Stimulated activated naive CD8-positive, alpha-beta T cell treated with anti-CD3 and anti-CD28 coated beads, Interleukin-15, Interleukin-2, amounts not matched to agents 100 U/mL and 50 U/mL, for 24 hours (primary cell): ENCODE results near the gene LAMB4.

Experiments
- ATAC-seq: fragments of 150-1000 bp; cut with Tn5 transposase; one replicate; pipeline ENCODE4 v1.10.0; 2021
- DNase-seq: peaks from one replicate; pipeline ENCODE4 v3.0.0; 2021

Gene LAMB4

DNA sequence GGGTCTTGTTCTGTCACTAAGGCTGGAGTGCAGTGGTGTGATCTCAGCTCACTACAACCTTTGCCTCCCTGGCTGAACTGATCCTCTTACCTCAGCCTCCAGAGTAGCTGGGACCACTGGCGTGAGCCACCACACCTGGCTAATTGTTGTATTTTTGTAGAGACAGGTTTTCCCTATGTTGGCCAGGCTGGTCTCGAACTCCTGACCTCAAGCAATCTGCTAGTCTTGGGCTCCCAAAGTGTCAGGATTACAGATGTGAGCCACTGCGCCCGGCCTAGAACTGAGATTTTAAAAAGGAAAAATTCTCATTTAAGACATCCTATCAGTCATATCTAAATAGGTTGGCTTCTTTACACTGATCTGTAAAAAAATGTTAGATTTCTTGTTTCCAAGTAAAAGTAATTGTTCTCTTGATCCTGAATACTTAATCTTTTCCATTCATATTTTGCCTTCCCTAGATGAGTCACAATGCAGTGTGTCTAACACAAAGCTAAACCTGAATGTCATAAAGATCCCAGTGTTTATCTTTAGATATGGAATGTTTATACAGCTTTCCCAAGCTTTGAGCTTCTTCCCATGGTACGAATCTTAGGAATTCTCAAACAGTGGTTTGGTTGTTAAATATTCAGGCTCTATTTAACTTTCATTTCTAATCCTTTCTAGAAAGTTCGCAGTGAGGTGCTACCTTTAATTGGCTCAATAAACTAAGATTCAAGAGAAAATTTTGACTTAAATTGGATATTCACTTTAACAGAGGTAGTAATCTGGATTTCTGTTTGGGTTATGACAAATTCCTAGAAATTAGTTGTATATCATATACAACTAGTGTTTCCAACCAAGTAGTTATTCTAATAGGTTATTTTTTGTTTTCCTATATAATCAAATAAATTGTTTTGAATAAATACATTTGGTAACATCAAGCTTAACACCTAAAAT, 115.1 kb downstream of the LAMB4 start:
- no peak for ATAC-seq
- DNase-seq = no peak

- DNase-seq = no peak
- no peak for ATAC-seq
Observed at GRCh38 chr7:108014215-108014614, 115.9 kb downstream of the LAMB4 start.

DNA sequence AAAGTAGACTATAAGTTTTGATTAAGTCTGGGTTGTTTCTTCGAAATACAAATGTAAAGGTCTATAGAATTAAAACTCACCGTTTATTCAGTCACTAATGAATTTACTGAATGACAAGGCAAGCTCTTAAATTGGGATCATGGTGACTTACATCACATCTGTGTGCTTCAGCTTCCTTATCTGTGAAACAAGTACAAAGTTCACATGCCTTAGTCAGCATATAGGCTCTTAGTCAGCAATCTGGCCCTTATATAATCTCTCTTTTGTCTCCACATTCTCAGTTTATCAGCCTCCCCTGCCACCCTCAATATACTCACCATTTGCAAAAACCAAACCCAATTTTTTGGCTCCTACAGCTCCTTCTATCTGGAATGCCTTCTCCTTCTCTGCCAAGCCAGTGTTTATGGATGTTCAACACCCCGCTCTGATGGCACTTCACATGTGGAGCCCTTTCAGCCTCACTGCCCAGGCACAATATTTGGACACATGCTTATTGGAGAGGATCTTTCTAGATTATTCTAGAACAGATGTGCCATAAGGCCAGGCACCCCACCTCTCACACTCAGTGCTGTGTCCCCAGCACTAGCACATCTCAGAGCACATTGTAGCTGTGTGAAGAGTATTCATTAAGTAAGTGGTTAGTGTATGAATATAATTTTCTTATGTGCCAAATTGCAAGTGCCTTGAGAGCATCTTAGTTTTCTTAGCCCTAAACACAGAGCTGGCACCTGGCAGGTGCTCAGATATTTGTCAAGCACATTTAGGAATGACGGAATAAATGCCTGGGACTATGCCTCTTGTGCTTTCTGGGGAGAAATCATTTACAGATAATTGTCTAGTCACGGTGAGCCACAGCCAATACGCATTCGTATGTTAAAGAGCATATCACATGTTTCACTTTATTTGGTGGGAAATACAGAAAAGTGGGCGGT, 117.4 kb downstream of the LAMB4 start:
- DNase-seq = no peak
- ATAC-seq = no peak

DNA sequence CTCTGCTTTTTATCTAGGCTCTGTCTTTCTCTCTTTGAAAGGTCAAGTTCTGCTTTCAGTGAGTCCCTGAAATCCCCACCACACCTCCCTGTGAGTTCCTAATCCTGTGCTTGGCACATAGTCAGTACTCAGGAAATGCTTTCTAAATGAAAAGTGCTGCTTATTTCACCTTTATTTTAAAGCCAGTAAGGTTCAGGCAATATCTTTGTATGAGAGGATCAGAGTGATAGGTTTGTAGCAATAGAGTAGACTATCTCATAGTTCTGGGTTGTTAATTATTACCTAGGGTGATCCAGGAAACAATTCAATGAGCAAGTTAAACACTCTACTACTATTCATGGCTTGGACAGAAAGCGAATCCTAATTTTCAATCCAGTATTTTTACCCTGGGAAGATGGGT, 119.8 kb downstream of the LAMB4 start:
- DNase-seq (no peak), ATAC-seq (no peak)

DNA sequence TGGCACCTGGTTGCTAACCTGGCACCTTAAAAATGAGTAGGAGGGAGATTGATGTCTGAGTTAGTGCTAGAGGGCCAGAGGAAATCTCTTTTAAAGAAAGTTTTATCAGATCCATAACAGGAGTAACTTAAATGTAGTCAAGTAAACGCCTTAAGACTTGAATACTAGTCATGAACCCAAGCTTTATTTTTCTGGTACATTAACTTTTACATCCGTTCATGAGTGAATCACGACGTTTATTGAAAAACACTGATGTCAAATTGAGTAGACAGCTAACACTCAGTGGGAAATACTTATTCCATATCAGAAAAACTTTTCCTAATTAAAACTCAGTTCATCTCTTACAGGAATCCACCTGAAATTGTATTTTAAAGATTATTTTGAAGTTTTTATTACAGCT, 120.3 kb downstream of the LAMB4 start:
- no peak for ATAC-seq
- DNase-seq = no peak

GRCh38 chr7:108008827-108009226, 121.3 kb downstream of the LAMB4 start:
- DNase-seq = no peak
- no peak for ATAC-seq

GRCh38 chr7:108008240-108008639, 121.9 kb downstream of the LAMB4 start:
- DNase-seq = no peak
- no peak for ATAC-seq

- DNase-seq (no peak), ATAC-seq (no peak)
Observed at GRCh38 chr7:108007762-108008161, 122.4 kb downstream of the LAMB4 start.

- ATAC-seq (no peak), DNase-seq (no peak)
Observed at GRCh38 chr7:108007261-108007660, 122.9 kb downstream of the LAMB4 start.

- DNase-seq (no peak), ATAC-seq (peak; percentile 14)
Observed at GRCh38 chr7:108004220-108005142, 125.7 kb downstream of the LAMB4 start.

GRCh38 chr7:108003599-108003935, 126.6 kb downstream of the LAMB4 start:
- no peak for ATAC-seq
- no peak for DNase-seq

GRCh38 chr7:108002726-108003598, 127.2 kb downstream of the LAMB4 start, which contains the start of gene LAMB1:
LAMB1 (minus strand) TSS chr7:108003161; CDS start chr7:108002885, 276 bp downstream.
- ATAC-seq (peak; percentile 45), DNase-seq (peak; percentile 29)

DNA sequence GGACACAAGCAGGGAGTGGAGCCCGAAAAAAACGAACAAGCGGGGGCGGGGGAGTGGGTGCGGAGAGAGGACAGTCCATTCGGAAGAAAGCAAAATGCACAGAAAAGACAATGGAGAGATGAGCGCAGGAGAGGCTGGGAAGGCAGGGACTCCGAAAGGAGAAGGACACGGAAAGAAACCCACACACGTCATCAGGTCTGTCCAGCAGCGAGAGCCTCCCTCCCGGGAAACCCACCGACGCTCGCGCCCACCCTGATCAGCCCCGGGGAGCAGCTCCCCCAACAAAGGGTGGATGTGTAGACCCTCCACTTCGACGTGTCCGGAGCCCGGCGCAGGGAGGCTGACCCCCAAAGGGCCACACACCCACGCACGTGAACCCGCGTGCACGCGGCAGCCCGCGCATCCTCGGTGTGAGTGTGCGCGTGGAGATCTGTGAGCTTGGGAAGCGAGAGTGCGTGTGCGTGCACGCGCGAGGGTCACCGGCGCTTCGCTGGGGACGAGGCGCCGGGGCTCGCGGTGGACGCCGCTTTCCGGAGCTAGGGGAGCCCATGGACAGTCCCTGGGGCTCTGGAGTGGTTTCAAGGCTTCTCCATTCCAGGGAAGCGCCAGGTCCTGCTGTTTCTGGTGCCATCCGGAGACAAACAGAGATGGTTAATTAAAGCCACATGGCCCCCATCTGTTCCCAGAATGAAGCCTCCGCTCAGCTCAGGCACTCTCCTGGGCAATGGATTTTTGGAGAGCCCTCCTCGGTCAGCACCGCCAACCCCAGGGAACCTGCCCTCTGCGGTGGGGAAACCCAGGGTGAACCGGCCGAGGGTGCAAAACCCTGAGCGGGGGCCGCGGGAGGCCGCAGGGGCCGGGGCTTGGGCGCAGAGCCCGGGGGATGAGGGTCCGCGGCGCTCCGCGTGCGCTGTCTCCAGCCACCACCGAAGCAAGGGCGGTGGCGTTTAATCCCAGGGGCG, 128.1 kb downstream of the LAMB4 start:
- no peak for DNase-seq
- no peak for ATAC-seq

DNA sequence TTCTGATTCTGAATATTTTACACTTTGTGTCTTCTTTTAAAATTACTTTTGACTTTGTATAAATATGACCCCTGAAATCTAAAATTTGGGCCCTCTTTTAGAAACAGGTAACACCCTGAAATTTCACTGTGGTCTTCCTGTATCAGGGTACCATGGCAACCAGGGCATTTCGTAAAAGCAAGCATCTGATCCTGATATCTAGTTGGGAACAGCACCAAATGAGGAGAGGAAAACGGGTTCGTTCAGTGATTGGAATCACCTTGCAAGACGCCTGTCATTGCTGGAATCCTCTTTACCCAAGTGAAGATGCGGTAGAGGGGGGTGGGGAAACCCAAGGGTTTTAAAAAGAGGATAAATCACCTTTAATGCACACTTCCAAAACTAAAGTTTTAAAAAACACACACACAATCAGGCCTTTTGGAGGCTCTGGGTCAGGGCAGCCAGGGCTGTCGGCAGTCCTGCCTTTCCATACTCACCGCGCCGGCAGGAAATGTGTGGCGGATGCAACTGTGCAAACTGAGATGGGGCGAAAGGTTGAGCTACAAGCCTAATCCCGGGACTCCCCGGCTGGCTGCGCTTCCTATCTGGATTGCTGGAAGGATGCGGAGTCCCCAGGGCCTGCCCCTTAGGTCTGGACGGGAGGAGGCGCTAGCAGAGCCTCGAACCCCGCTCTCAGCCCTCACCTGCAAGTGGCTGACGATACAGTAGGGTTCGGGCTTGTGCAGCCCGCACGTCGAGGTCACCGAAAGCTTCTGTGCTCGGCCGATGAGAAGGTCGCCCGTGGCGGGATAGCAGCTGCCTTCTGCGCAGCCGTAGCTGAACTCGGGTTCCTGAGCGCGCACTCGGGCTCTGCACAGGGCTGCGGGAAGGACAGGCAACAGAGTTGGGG, 129.0 kb downstream of the LAMB4 start:
- ATAC-seq (no peak), DNase-seq (peak; percentile 9)

- ATAC-seq (no peak), DNase-seq (no peak)
Observed at GRCh38 chr7:107999779-108000560, 130.2 kb downstream of the LAMB4 start.

GRCh38 chr7:107998660-107999480, 131.3 kb downstream of the LAMB4 start:
- ATAC-seq (no peak), DNase-seq (no peak)

GRCh38 chr7:107998150-107998549, 132.0 kb downstream of the LAMB4 start:
- ATAC-seq = no peak

More at GRCh38 chr7:107998150-107998549, 132.0 kb downstream of the LAMB4 start:
- DNase-seq = no peak
